Erythroblast (primary cell): ENCODE data around the gene NRGN.

Source experiments
- GATA1 ChIP-seq: IDR thresholded peaks from 2 replicates; pipeline ENCODE4 v1.6.1; 2011; ENCODE audit warnings: low read depth, mild to moderate bottlenecking, control low read depth, low read length, moderate library complexity
- POLR2A ChIP-seq: IDR thresholded peaks from 2 replicates; pipeline ENCODE4 v1.6.1; 2011; ENCODE audit warnings: mild to moderate bottlenecking, low read length

- no peak for TF ChIP-seq POLR2A
- no peak for TF ChIP-seq GATA1
Measured at GRCh38 chr11:124793466-124794278, 53.9 kb downstream of the NRGN start.
